Activated naive CD4-positive, alpha-beta T cell treated with Interleukin-2 at 50 U/mL for 16 hours (primary cell): ENCODE results near the gene TRPV5.

Source experiments
- DNase-seq: peaks from one replicate; pipeline ENCODE4 v3.0.0-alpha.2; 2020

Gene TRPV5

GRCh38 chr7:142884286-142884640 lies 49.3 kb downstream of the TRPV5 start:
- DNase-seq = no peak

- no peak for DNase-seq
Measured at GRCh38 chr7:142883571-142884285, 49.8 kb downstream of the TRPV5 start.

GRCh38 chr7:142883145-142883544 lies 50.4 kb downstream of the TRPV5 start:
- no peak for DNase-seq

- no peak for DNase-seq
Measured at GRCh38 chr7:142882338-142882678, 51.2 kb downstream of the TRPV5 start.

GRCh38 chr7:142881586-142882337 lies 51.8 kb downstream of the TRPV5 start:
- no peak for DNase-seq

GRCh38 chr7:142880876-142881505 lies 52.6 kb downstream of the TRPV5 start:
- DNase-seq = peak; percentile 49

GRCh38 chr7:142879060-142879459 lies 54.5 kb downstream of the TRPV5 start:
- DNase-seq = no peak

- DNase-seq = no peak
Measured at GRCh38 chr7:142878315-142878714, 55.2 kb downstream of the TRPV5 start.

- DNase-seq = no peak
Measured at GRCh38 chr7:142876991-142877910, 56.3 kb downstream of the TRPV5 start.

- no peak for DNase-seq
Measured at GRCh38 chr7:142876236-142876960, 57.1 kb downstream of the TRPV5 start.

- DNase-seq = no peak
Measured at GRCh38 chr7:142875456-142875855, 58.1 kb downstream of the TRPV5 start.

GRCh38 chr7:142874837-142875236 lies 58.7 kb downstream of the TRPV5 start:
- no peak for DNase-seq

- DNase-seq = no peak
Measured at GRCh38 chr7:142874409-142874808, 59.1 kb downstream of the TRPV5 start.

GRCh38 chr7:142873871-142874270 lies 59.7 kb downstream of the TRPV5 start:
- no peak for DNase-seq

GRCh38 chr7:142873281-142873784 lies 60.2 kb downstream of the TRPV5 start:
- DNase-seq = peak; percentile 19

GRCh38 chr7:142872106-142872675 lies 61.4 kb downstream of the TRPV5 start:
- DNase-seq = no peak

- no peak for DNase-seq
Measured at GRCh38 chr7:142871260-142872105, 62.1 kb downstream of the TRPV5 start.

GRCh38 chr7:142870566-142871259 lies 62.8 kb downstream of the TRPV5 start:
- DNase-seq = no peak

GRCh38 chr7:142870147-142870559 lies 63.4 kb downstream of the TRPV5 start:
- DNase-seq = no peak

- no peak for DNase-seq
Measured at GRCh38 chr7:142869434-142869833, 64.1 kb downstream of the TRPV5 start.
